OCI-LY7 (cell line): ENCODE results near the gene UBL4A.

Source experiments
- CTCF ChIP-seq: fragments of 200-600 bp; sonication (generic); conservative IDR thresholded peaks from 2 replicates; pipeline ENCODE4 v1.5.1; 2014; ENCODE audit warnings: mild to moderate bottlenecking, antibody characterized with exemption, low read length, moderate library complexity, mixed read lengths
- EZH2phosphoT487 ChIP-seq: fragments of 200-600 bp; sonication (generic); IDR thresholded peaks from 2 replicates; pipeline ENCODE4 v1.6.1; 2018; ENCODE audit warnings: low read depth, borderline replicate concordance, mild to moderate bottlenecking, mixed run types, antibody characterized with exemption, low read length, moderate library complexity, mixed read lengths

- TF ChIP-seq CTCF (peak; percentile 90), EZH2phosphoT487 (no peak)
These were observed 48.3 kb upstream of the UBL4A start for GRCh38 chrX:154534526-154535322.
